HG03571 (cell line): ENCODE results near the gene FGF5.
"Not testable (repeated sequence)": the region's sequence is repeated elsewhere in the genome, so short reads cannot be mapped to it uniquely, and the experiment has no call there.

Experiments
- ATAC-seq: cut with Tn5 transposase; IDR thresholded peaks from one replicate; pipeline ENCODE4 v1.9.1; 2021; ENCODE audit not compliant: unreplicated experiment

The FGF5 gene

GRCh38 chr4:80294206-80294605 is 27.7 kb downstream of the FGF5 start:
- no peak for ATAC-seq

- no peak for ATAC-seq
Measured at GRCh38 chr4:80295336-80295735, 28.9 kb downstream of the FGF5 start.

GRCh38 chr4:80295826-80296225 is 29.4 kb downstream of the FGF5 start:
- no peak for ATAC-seq

GRCh38 chr4:80301884-80302283 is 35.4 kb downstream of the FGF5 start:
- ATAC-seq, result no peak

GRCh38 chr4:80302616-80303223 is 36.3 kb downstream of the FGF5 start:
- ATAC-seq, result no peak

- no peak for ATAC-seq
Measured at GRCh38 chr4:80305466-80305865, 39.0 kb downstream of the FGF5 start.

- no peak for ATAC-seq
Measured at GRCh38 chr4:80306260-80306659, 39.8 kb downstream of the FGF5 start.

- no peak for ATAC-seq
Measured at GRCh38 chr4:80307183-80307735, 40.8 kb downstream of the FGF5 start.

- no peak for ATAC-seq
Measured at GRCh38 chr4:80307774-80308465, 41.5 kb downstream of the FGF5 start.

GRCh38 chr4:80308466-80308822 is 42.0 kb downstream of the FGF5 start:
- ATAC-seq, result no peak

- no peak for ATAC-seq
Measured at GRCh38 chr4:80309294-80310004, 43.0 kb downstream of the FGF5 start.

GRCh38 chr4:80311130-80311529 is 44.7 kb downstream of the FGF5 start:
- ATAC-seq, result no peak

- no peak for ATAC-seq
Measured at GRCh38 chr4:80312124-80312523, 45.7 kb downstream of the FGF5 start.

- no peak for ATAC-seq
Measured at GRCh38 chr4:80313627-80314026, 47.2 kb downstream of the FGF5 start.

- not testable (repeated sequence) for ATAC-seq
Measured at GRCh38 chr4:80315848-80316247, 49.4 kb downstream of the FGF5 start.

GRCh38 chr4:80321341-80321740 is 54.9 kb downstream of the FGF5 start:
- ATAC-seq, result no peak

GRCh38 chr4:80321776-80322175 is 55.3 kb downstream of the FGF5 start:
- ATAC-seq, result no peak

GRCh38 chr4:80322716-80323115 is 56.3 kb downstream of the FGF5 start:
- no peak for ATAC-seq

- ATAC-seq, result no peak
Measured at GRCh38 chr4:80324171-80324570, 57.7 kb downstream of the FGF5 start.

- ATAC-seq, result no peak
Measured at GRCh38 chr4:80331693-80332092, 65.2 kb downstream of the FGF5 start.

- no peak for ATAC-seq
Measured at GRCh38 chr4:80333121-80333520, 66.7 kb downstream of the FGF5 start.

- no peak for ATAC-seq
Measured at GRCh38 chr4:80334568-80334967, 68.1 kb downstream of the FGF5 start.
